Naive thymus-derived CD8-positive, alpha-beta T cell (primary cell): ENCODE results near the gene HRH4. TPM values are rescaled to one million over a fixed set of nuclear protein-coding genes. Genes with fewer than 3 reads are reported as not detected.
A peak's percentile ranks its signal among the peaks of the same experiment; 100 is the strongest.

Experiments used
- ATAC-seq, 2 donors: fragments of 150-1000 bp; cut with Tn5 transposase in 1 of 2; sonication (Bioruptor Pico), chemical (Tn5 transposase) in 1 of 2; 1 replicate in 1 of 2; 2 replicates in 1 of 2; pipeline ENCODE4 v1.10.0; 2021; ENCODE audit warnings: mild to moderate bottlenecking in 2 of 2, moderate library complexity in 2 of 2
- POLR2A ChIA-PET: fragments of 350-600 bp; sonication (Branson Sonifier 250); formaldehyde crosslinking; loops from one replicate; lab custom pipeline; 2021; ENCODE audit warnings: antibody characterized with exemption; lab: Charles Lee
- DNase-seq, 10 donors: peaks; one replicate each; pipeline versions ENCODE4 v3.0.0 to v3.0.0-alpha.2; 2020 to 2022
- H3K27ac Mint-ChIP-seq, 10 donors: one replicate each; pipeline ENCODE4 v1.8.0; 2020 to 2022; ENCODE audit warnings: mild to moderate bottlenecking in 10 of 10, mixed read lengths in 10 of 10, moderate library complexity in 4 of 10, inconsistent platforms in 1 of 10
- H3K27me3 Mint-ChIP-seq, 5 donors: one replicate each; pipeline ENCODE4 v1.8.0; 2021 to 2022; ENCODE audit warnings: mixed read lengths in 5 of 5
- H3K36me3 Mint-ChIP-seq, 3 donors: one replicate each; pipeline ENCODE4 v1.8.0; 2020 to 2022; ENCODE audit warnings: mixed read lengths in 3 of 3, mild to moderate bottlenecking in 2 of 3, inconsistent platforms in 1 of 3
- H3K4me1 Mint-ChIP-seq, 4 donors: one replicate each; pipeline ENCODE4 v1.8.0; 2021 to 2022; ENCODE audit warnings: mixed read lengths in 4 of 4
- H3K4me3 Mint-ChIP-seq, 10 donors: one replicate each; pipeline ENCODE4 v1.8.0; 2020 to 2022; ENCODE audit warnings: mild to moderate bottlenecking in 10 of 10, mixed read lengths in 10 of 10, moderate library complexity in 6 of 10, inconsistent platforms in 1 of 10
- H3K9me3 Mint-ChIP-seq, 9 donors: one replicate each; pipeline ENCODE4 v1.8.0; 2020 to 2022; ENCODE audit warnings: mixed read lengths in 9 of 9, mild to moderate bottlenecking in 3 of 9, inconsistent platforms in 1 of 9, moderate library complexity in 1 of 9
- polyA plus RNA-seq, 3 donors: library from polyadenylated mRNA; unstranded; fragments of 300-500 nt; fragmentation: Illumina TruSeq; gene quantifications; one replicate each; pipeline ENCODE4 v1.2.3, GENCODE V29; 2021
- total RNA-seq, 8 experiments: library from RNA in 2 of 8; stranded (reverse) in 2 of 8; gene quantifications; one replicate each; pipeline ENCODE4 v1.2.3 and lab custom pipeline; 2021 to 2026

Gene HRH4
- total and polyA plus RNA-seq, 5 experiments from 2014 or later = 0.29 TPM; not detected in 4

- no peak for ATAC-seq
- no peaks in the 10 kb centered on the region for H3K9me3 Mint-ChIP-seq
- H3K36me3 Mint-ChIP-seq = no peaks in the 10 kb centered on the region
- H3K27me3 Mint-ChIP-seq = peaks cover 2 to 14% (median 8%) of the 10 kb centered on the region in 5 donors
- no peak overlapping the region for H3K4me3 Mint-ChIP-seq
- H3K4me1 Mint-ChIP-seq = no peaks in the 10 kb centered on the region
- no peak overlapping the region for H3K27ac Mint-ChIP-seq
- POLR2A ChIA-PET = no interaction called here
- DNase-seq = no peak
These were observed 9.7 kb downstream of the HRH4 start for GRCh38 chr18:24470022-24470618.

DNA sequence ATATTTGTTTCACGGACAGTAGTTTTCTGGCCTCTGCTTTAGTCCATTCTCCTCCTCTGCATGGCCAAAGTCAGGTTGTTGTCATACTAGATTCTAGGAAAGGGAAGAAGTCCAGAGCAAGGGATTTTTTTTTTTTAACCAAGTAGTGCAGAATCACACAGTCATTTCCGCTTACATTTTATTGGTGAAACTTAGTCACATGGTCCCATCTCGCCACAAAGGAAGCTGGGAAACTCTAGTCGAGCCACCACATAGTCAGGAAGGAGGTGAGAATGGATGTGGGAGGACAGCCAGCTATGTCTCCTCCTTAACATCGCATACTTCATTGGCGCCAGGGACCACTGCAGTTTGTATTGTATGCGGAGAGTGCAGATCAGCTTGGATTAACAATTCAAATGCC lies 10.4 kb downstream of the HRH4 start:
- H3K9me3 Mint-ChIP-seq = no peaks in the 10 kb centered on the region
- H3K27me3 Mint-ChIP-seq = peaks cover 2 to 14% (median 4%) of the 10 kb centered on the region in 5 donors
- ATAC-seq = no peak
- no peak for DNase-seq
- POLR2A ChIA-PET = no interaction called here
- H3K36me3 Mint-ChIP-seq = no peaks in the 10 kb centered on the region
- H3K4me3 Mint-ChIP-seq = no peak overlapping the region
- peaks cover 0 to 3% (median 0%) of the 10 kb centered on the region in 4 donors for H3K4me1 Mint-ChIP-seq
- H3K27ac Mint-ChIP-seq = no peak overlapping the region

DNA sequence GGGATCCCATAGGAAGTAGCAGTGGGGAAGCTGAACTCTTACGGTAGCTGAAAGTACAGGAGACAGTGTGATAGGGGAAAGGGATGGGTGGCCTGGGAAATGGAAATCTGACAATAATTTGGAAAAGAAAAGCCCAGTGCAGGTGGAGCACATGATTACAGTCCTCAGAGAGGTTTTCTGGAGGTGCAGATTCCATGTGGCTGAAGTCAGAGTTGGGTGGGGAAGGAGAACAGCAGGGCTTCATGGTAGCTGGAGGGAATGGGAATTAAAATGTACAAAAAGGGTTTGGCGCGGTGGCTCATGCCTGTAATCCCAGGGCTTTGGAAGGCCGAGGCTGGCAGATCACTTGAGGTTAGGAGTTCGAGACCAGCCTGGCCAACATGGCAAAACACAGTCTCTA lies 12.2 kb downstream of the HRH4 start:
- ATAC-seq = no peak
- peaks cover 0 to 6% (median 1%) of the 10 kb centered on the region in 5 donors for H3K27me3 Mint-ChIP-seq
- DNase-seq = no peak
- H3K4me1 Mint-ChIP-seq = peaks cover 0 to 7% (median 2%) of the 10 kb centered on the region in 4 donors
- no peaks in the 10 kb centered on the region for H3K36me3 Mint-ChIP-seq
- POLR2A ChIA-PET = no interaction called here
- no peak overlapping the region for H3K27ac Mint-ChIP-seq
- H3K9me3 Mint-ChIP-seq = no peaks in the 10 kb centered on the region
- H3K4me3 Mint-ChIP-seq = no peak overlapping the region

DNA sequence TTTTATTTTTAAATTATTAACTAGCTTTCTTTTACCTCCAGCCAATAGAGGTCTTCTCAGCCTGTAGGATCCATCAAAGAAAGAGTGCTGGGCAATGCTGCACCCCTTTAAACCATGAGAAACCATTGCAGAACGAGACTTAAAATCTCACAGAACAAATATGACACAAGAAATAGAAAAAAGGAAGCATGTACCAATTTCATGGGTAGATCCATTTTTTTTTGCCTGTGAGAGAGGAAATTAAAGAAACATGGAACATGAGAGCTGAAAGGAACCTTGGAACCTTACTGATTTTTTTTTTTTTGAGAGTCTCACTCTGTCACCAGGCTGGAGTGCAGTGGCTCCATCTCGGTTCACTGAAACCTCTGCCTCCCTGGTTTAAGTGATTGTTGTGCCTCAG lies 14.0 kb downstream of the HRH4 start:
- no peak for DNase-seq
- H3K27ac Mint-ChIP-seq = no peak overlapping the region
- no peak overlapping the region for H3K4me3 Mint-ChIP-seq
- POLR2A ChIA-PET = interaction anchor here (0.7 kb wide), 1 partner anchor 154 kb away, joined by 3 read pairs; no protein-coding TSS in a partner anchor
- no peak for ATAC-seq
- H3K4me1 Mint-ChIP-seq = peaks cover 0 to 7% (median 2%) of the 10 kb centered on the region in 4 donors
- peaks cover 0 to 1% (median 0%) of the 10 kb centered on the region in 5 donors for H3K27me3 Mint-ChIP-seq
- no peaks in the 10 kb centered on the region for H3K36me3 Mint-ChIP-seq
- H3K9me3 Mint-ChIP-seq = no peaks in the 10 kb centered on the region

DNA sequence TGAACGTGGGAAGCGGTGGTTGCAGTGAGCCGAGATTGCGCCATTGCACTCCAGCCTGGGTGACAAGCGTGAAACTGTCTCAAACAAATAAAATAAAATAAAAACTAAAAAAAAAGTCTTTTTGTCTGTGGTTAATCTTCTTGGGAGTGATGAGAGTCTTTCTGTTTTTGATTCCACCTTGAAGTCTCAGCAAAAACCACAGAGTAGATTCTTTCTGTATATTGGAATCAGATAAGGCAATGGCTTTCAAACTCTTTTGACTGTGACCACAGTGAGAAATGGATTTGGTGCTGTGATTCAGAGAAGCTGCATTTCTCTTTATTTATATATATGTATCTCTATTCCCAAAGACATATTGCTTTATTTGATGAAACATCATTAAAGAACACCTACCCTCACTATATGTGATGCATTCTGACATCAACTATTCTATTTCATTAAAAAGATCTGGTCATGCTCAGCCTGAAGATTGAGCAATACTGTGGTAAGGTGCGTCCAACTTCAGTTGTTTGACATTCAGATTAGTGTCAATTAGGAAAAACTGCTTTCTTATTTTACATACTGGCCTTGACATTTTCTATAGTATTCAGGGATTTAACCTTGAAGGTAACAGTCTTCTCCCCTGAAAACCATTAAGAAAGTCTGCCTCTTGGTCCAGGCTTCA lies 15.6 kb downstream of the HRH4 start:
- peaks cover 0 to 11% (median 1%) of the 10 kb centered on the region in 5 donors for H3K27me3 Mint-ChIP-seq

GRCh38 chr18:24479371-24479770 lies 18.9 kb downstream of the HRH4 start:
- Mint-ChIP-seq H3K36me3 (no peaks in the 10 kb centered on the region), H3K9me3 (peaks cover 0 to 7% (median 0%) of the 10 kb centered on the region in 9 donors), H3K4me1 (peaks cover 0 to 7% (median 2%) of the 10 kb centered on the region in 4 donors), H3K4me3 (no peak overlapping the region), H3K27me3 (peaks cover under 1 to 11% (median 6%) of the 10 kb centered on the region in 5 donors), H3K27ac (peak overlapping the region in 1 of 10 donors; percentile 60)
- POLR2A ChIA-PET = no interaction called here
- ATAC-seq (no peak), DNase-seq (no peak)

More for the DNA sequence above, 15.6 kb downstream of the HRH4 start:
- Mint-ChIP-seq H3K27ac (no peak overlapping the region), H3K9me3 (peaks cover 0 to 7% (median 0%) of the 10 kb centered on the region in 9 donors), H3K36me3 (no peaks in the 10 kb centered on the region), H3K4me3 (no peak overlapping the region), H3K4me1 (peaks cover 0 to 7% (median 2%) of the 10 kb centered on the region in 4 donors)
- DNase-seq (no peak), ATAC-seq (no peak)
- POLR2A ChIA-PET = no interaction called here

DNA sequence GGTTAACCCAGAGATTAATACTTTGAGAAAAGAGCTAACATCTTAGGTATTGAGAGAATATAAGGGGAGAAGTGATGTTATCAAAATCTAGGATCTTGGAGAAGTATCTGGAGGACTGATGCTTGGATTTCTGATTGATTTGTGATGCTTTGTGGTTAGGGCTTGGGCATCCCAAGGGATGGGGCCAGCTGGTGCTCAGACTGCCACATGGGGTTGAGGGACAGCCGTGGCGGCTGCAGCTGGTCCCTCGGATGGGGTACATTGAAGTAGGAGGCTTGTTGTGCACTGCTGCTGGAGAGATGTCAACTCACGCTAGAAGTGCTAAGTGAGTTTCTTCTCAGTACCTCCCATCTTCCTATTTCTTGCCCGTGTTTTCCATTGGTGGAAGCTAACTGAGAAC lies 22.4 kb downstream of the HRH4 start:
- no peaks in the 10 kb centered on the region for H3K36me3 Mint-ChIP-seq
- H3K27ac Mint-ChIP-seq = no peak overlapping the region
- H3K27me3 Mint-ChIP-seq = peaks cover 1 to 16% (median 7%) of the 10 kb centered on the region in 5 donors
- H3K4me1 Mint-ChIP-seq = peaks cover 0 to 2% (median 0%) of the 10 kb centered on the region in 4 donors
- H3K4me3 Mint-ChIP-seq = no peak overlapping the region
- H3K9me3 Mint-ChIP-seq = peaks cover 0 to 7% (median 0%) of the 10 kb centered on the region in 9 donors
- no peak for DNase-seq
- POLR2A ChIA-PET = no interaction called here
- no peak for ATAC-seq

- Mint-ChIP-seq H3K4me1 (peaks cover 4 to 8% (median 6%) of the 10 kb centered on the region in 4 donors), H3K36me3 (no peaks in the 10 kb centered on the region), H3K27me3 (peaks cover 0 to 24% (median 5%) of the 10 kb centered on the region in 5 donors), H3K9me3 (no peaks in the 10 kb centered on the region), H3K27ac (no peak overlapping the region), H3K4me3 (no peak overlapping the region)
- ATAC-seq = no peak
- POLR2A ChIA-PET = no interaction called here
- DNase-seq = no peak
These were observed 25.2 kb downstream of the HRH4 start for GRCh38 chr18:24485681-24486080.

DNA sequence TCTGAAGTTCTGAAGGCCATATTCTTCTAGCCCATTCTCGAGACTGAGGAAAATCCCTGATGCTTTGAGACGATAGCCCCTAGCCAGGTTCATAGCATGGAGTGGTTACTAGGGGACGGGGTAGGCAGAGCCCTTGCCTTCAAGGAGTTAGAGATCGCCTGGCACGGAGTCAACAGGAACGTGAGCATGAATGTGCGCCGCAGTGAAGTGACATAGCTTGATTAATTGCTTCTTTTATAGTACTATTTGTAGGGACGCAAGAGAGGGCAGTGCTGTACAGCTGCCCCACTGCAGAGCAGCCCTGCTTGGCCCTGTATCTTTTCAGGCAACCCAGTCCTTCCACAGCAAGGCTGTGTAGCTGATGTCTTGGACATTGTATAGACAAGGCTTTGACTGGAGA lies 26.2 kb downstream of the HRH4 start:
- H3K4me3 Mint-ChIP-seq = no peak overlapping the region
- no peaks in the 10 kb centered on the region for H3K36me3 Mint-ChIP-seq
- DNase-seq = no peak
- POLR2A ChIA-PET = no interaction called here
- H3K9me3 Mint-ChIP-seq = no peaks in the 10 kb centered on the region
- H3K4me1 Mint-ChIP-seq = peaks cover 4 to 9% (median 8%) of the 10 kb centered on the region in 4 donors
- H3K27ac Mint-ChIP-seq = peak overlapping the region in 1 of 10 donors; percentile 60
- H3K27me3 Mint-ChIP-seq = peaks cover 0 to 24% (median 5%) of the 10 kb centered on the region in 5 donors
- ATAC-seq = no peak

- DNase-seq (peak in 4 of 10 donors; percentile 6 to 48 (median 40)), ATAC-seq (peak in 1 of 2 donors; percentile 29)
- POLR2A ChIA-PET = interaction anchor here (0.6 to 0.7 kb wide), 2 partner anchors 108 to 125 kb away, joined by 3 read pairs; no protein-coding TSS in a partner anchor
- H3K36me3 Mint-ChIP-seq = no peaks in the 10 kb centered on the region
- H3K9me3 Mint-ChIP-seq = peaks cover 0 to 2% (median 0%) of the 10 kb centered on the region in 9 donors
- H3K27ac Mint-ChIP-seq = peak overlapping the region in 1 of 10 donors; percentile 24
- peaks cover 6 to 19% (median 12%) of the 10 kb centered on the region in 4 donors for H3K4me1 Mint-ChIP-seq
- peaks cover 1 to 18% (median 9%) of the 10 kb centered on the region in 5 donors for H3K27me3 Mint-ChIP-seq
- no peak overlapping the region for H3K4me3 Mint-ChIP-seq
These were observed 28.5 kb downstream of the HRH4 start for GRCh38 chr18:24488824-24489493.

DNA sequence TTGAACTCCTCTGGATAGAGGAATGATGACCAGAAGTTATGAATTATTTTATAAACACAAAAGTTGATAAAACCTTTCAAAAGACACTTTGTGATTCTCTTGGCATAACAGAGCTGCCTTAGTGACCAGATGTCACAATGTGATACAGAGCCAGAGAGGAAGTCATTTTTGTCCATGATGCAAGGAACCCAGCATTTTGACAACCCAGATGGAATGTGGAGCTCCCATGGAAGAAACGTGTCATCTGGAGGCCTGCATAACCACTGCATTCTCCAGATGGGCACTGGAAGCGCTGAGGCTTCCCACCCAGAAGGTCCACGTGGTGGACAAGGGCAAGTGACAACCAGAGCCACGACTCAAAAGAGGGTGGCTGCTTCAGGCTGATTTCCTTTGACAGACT lies 30.1 kb downstream of the HRH4 start:
- Mint-ChIP-seq H3K36me3 (no peaks in the 10 kb centered on the region), H3K27ac (no peak overlapping the region), H3K4me1 (peaks cover 6 to 19% (median 12%) of the 10 kb centered on the region in 4 donors), H3K9me3 (peaks cover 0 to 5% (median 0%) of the 10 kb centered on the region in 9 donors), H3K4me3 (no peak overlapping the region), H3K27me3 (peaks cover 1 to 18% (median 12%) of the 10 kb centered on the region in 5 donors)
- no peak for DNase-seq
- POLR2A ChIA-PET = no interaction called here
- no peak for ATAC-seq

- DNase-seq (peak in 2 of 10 donors; percentile 2 to 19), ATAC-seq (no peak)
- Mint-ChIP-seq H3K9me3 (peaks cover 0 to 5% (median 0%) of the 10 kb centered on the region in 9 donors), H3K4me3 (peak overlapping the region in 2 of 10 donors; percentile 40 to 63), H3K4me1 (peaks cover 6 to 19% (median 12%) of the 10 kb centered on the region in 4 donors), H3K36me3 (no peaks in the 10 kb centered on the region), H3K27ac (no peak overlapping the region), H3K27me3 (peaks cover 1 to 17% (median 13%) of the 10 kb centered on the region in 5 donors)
- POLR2A ChIA-PET = no interaction called here
These were observed 31.7 kb downstream of the HRH4 start for GRCh38 chr18:24491927-24492834.
